RWPE1 (cell line): ENCODE data around the gene SHC3.

ENCODE experiments used
- CTCF ChIA-PET: fragments of 350-600 bp; sonication (Branson Sonifier 250); formaldehyde crosslinking; extraction: SDS; loops from one replicate; lab custom pipeline; 2021; lab: Yijun Ruan, JAX
- POLR2A ChIA-PET: fragments of 400-600 bp; formaldehyde crosslinking; extraction: SDS; loops from one replicate; lab custom pipeline; 2020; ENCODE audit warnings: antibody characterized with exemption; ENCODE audit not compliant: low non-redundant PET; lab: Yijun Ruan, JAX
- DNase-seq: peaks from one replicate; pipeline ENCODE4 v3.0.0; 2012; ENCODE audit warnings: low spot score
- H3K27ac ChIP-seq: fragments of 450-650 bp; 2 replicates; pipeline ENCODE4 v1.5.1; 2017
- CTCF ChIP-seq: fragments of 450-650 bp; conservative IDR thresholded peaks from 2 replicates; pipeline ENCODE4 v1.5.1; 2017; ENCODE audit warnings: low read depth, mild to moderate bottlenecking

Gene SHC3

GRCh38 chr9:89022001-89022759 lies 156.4 kb downstream of the SHC3 start:
- no peak overlapping the region for H3K27ac ChIP-seq
- no peak for DNase-seq
- POLR2A ChIA-PET = no interaction called here
- CTCF ChIA-PET = interaction anchor here (0.7 kb wide), 1 partner anchor 100 kb away, joined by 3 read pairs; no protein-coding TSS in a partner anchor
- no peak for TF ChIP-seq CTCF

- ChIA-PET CTCF (interaction anchor here (0.7 to 1.3 kb wide), 3 partner anchors 20 to 214 kb away, joined by 3 to 7 read pairs (median 3); no protein-coding TSS in a partner anchor), POLR2A (no interaction called here)
- DNase-seq = peak; percentile 63
- no peak overlapping the region for H3K27ac ChIP-seq
- TF ChIP-seq CTCF = no peak
Measured at GRCh38 chr9:89021154-89021803, 157.3 kb downstream of the SHC3 start.

GRCh38 chr9:89020754-89021153 lies 157.9 kb downstream of the SHC3 start:
- DNase-seq = no peak
- H3K27ac ChIP-seq = no peak overlapping the region
- TF ChIP-seq CTCF = no peak
- POLR2A ChIA-PET = no interaction called here
- CTCF ChIA-PET = interaction anchor here (0.6 to 1.3 kb wide), 3 partner anchors 12 to 214 kb away, joined by 3 to 7 read pairs (median 3); no protein-coding TSS in a partner anchor

DNA sequence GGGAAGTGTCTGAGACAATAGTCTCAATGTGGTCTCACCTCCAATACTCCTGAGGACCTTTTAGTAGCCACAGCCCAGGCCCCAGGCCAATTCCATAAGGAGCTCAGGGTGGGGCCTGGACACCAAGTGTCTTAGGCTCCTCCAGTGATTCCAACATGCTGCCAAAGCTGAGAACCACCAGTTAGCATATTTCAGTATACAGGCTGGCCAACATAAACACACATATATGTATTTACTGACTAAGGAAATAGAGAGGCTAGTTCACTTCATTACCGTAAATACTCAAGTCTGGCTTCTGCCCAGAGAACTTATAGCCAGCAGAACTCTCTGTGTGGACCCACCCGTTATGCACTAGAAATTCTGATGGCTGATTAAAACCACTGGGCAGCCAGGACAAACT lies 163.3 kb downstream of the SHC3 start:
- CTCF ChIA-PET = interaction anchor here (1.2 kb wide), 1 partner anchor 262 kb away, joined by 3 read pairs; no protein-coding TSS in a partner anchor
- no peak for TF ChIP-seq CTCF
- DNase-seq = no peak
- POLR2A ChIA-PET = no interaction called here
- no peak overlapping the region for H3K27ac ChIP-seq

GRCh38 chr9:89014153-89014552 lies 164.5 kb downstream of the SHC3 start:
- no peak for DNase-seq
- ChIA-PET CTCF (interaction anchor here (1.2 kb wide), 1 partner anchor 263 kb away, joined by 3 read pairs; no protein-coding TSS in a partner anchor), POLR2A (no interaction called here)
- no peak for TF ChIP-seq CTCF
- H3K27ac ChIP-seq = no peak overlapping the region

- CTCF ChIA-PET = interaction anchor here (0.9 kb wide), 1 partner anchor 921 kb away, joined by 3 read pairs; no protein-coding TSS in a partner anchor
- POLR2A ChIA-PET = no interaction called here
- TF ChIP-seq CTCF = no peak
- H3K27ac ChIP-seq = no peak overlapping the region
- no peak for DNase-seq
Measured at GRCh38 chr9:89013660-89014059, 165.0 kb downstream of the SHC3 start.
